ENCODE results near the gene FBXO47.
"Not testable (repeated sequence)": the region's sequence is repeated elsewhere in the genome, so short reads cannot be mapped to it uniquely, and the experiment has no call there.

FBXO47 gene

GRCh38 chr17:38922538-38923297 is 44.5 kb downstream of the FBXO47 start:
- DNase-seq (ENCODE audit: low read depth): no peak

- DNase-seq (ENCODE audit: low read depth): no peak
Measured at GRCh38 chr17:38921756-38922411, 45.3 kb downstream of the FBXO47 start.

DNA sequence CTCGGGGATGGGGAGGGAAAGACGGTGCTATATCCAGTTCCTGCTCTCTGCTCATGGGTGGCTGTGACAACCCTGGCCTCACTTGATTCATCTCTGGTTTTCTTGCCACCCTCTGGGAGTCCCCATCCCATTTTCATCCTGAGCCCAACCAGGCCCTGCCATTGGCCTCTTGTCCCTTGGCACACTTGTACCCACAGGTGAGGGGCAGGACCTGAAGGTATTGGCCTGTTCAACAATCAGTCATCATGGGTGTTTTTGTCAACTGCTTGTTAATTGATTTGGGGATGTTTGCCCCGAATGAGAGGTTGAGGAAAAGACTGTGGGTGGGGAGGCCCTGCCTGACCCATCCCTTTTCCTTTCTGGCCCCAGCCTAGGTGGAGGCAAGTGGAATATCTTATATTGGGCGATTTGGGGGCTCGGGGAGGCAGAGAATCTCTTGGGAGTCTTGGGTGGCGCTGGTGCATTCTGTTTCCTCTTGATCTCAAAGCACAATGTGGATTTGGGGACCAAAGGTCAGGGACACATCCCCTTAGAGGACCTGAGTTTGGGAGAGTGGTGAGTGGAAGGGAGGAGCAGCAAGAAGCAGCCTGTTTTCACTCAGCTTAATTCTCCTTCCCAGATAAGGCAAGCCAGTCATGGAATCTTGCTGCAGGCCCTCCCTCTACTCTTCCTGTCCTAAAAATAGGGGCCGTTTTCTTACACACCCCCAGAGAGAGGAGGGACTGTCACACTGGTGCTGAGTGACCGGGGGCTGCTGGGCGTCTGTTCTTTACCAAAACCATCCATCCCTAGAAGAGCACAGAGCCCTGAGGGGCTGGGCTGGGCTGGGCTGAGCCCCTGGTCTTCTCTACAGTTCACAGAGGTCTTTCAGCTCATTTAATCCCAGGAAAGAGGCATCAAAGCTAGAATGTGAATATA is 46.6 kb downstream of the FBXO47 start:
- DNase-seq (ENCODE audit: low read depth): no peak

- DNase-seq (ENCODE audit: low read depth): no peak
Measured at GRCh38 chr17:38919316-38920078, 47.7 kb downstream of the FBXO47 start.

DNA sequence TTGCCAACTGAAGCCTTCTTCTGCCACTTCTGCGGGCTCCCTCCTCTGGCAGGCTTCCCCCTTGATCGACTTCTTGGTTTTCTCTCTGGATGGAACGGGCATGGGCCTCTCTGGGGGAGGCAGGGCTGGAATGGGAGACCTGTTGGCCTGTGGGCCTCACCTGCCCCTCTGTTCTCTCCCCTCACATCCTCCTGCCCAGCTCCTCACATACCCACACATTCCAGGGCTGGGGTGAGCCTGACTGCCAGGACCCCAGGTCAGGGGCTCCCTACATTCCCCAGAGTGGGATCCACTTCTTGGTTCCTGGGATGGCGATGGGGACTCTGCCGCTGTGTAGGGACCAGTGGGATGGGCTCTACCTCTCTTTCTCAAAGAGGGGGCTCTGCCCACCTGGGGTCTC is 48.3 kb downstream of the FBXO47 start:
- DNase-seq (ENCODE audit: low read depth): no peak

DNA sequence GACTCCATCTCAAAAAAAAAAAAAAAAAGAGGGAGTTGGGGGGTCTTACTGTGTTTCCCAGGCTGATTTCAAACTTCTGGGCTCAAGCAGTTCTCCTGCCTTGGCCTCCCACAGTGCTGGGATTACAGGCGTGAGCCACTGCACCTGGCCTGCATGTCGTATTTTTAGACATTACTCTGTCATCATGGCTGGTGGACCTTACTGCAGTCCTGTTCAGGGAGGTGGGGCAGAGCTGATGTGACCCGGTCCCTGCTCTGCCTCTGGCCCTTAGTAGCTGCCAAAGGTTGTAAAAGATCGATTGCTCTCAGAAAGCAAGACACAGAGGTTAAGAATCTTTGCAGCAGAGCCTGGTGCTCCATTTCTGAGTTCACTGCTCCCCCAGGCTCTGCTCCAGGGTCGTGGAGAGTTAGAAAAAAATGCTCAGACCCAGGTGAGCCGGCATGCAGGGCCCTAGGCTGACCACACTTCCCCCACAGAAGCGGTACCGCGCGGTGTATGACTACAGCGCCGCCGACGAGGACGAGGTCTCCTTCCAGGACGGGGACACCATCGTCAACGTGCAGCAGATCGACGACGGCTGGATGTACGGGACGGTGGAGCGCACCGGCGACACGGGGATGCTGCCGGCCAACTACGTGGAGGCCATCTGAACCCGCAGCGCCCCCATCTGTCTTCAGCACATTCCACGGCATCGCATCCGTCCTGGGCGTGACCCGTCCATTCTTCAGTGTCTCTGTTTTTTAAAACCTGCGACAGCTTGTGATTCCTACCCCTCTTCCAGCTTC is 48.9 kb downstream of the FBXO47 start:
- DNase-seq (ENCODE audit: low read depth): no peak

GRCh38 chr17:38917259-38917658 is 49.9 kb downstream of the FBXO47 start:
- no peak for DNase-seq (ENCODE audit: low read depth)

DNA sequence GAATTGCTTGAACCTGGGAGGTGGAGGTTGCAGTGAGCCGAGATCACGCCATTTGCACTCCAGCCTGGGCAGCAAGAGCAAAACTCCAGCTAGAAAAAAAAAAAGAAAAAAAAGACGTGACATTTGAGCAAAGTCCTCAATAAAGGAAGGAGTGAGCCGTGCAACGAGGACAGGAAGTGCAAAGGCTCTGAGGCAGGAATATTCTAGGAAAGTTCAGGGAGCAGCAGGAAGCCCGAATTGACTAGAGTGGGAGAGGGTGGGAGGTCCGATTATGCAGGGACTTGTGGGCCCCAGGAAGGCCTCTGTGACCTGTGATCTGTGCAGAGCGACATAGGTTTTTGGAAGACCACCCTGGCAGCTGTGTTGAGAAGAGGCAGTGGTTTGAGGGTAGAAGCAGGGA is 50.4 kb downstream of the FBXO47 start:
- no peak for DNase-seq (ENCODE audit: low read depth)

DNA sequence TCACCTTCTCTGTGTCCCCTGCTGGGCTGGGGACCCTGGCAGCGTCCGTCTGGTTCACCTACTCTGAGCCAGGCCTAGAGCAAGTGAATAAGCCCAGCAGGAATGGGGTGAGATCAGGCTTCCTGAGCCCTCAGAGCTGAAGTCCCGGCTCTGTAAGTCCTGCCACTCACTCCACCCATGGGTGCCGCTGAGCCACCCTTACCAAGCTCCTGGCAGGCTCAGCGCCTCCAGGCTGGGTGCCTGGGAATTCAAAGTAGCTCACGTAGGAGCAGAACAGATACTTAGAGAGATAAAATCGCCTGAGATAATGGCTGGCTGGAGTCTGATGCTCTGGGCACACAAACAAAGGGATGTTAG is 51.6 kb downstream of the FBXO47 start:
- DNase-seq (ENCODE audit: low read depth): no peak

DNA sequence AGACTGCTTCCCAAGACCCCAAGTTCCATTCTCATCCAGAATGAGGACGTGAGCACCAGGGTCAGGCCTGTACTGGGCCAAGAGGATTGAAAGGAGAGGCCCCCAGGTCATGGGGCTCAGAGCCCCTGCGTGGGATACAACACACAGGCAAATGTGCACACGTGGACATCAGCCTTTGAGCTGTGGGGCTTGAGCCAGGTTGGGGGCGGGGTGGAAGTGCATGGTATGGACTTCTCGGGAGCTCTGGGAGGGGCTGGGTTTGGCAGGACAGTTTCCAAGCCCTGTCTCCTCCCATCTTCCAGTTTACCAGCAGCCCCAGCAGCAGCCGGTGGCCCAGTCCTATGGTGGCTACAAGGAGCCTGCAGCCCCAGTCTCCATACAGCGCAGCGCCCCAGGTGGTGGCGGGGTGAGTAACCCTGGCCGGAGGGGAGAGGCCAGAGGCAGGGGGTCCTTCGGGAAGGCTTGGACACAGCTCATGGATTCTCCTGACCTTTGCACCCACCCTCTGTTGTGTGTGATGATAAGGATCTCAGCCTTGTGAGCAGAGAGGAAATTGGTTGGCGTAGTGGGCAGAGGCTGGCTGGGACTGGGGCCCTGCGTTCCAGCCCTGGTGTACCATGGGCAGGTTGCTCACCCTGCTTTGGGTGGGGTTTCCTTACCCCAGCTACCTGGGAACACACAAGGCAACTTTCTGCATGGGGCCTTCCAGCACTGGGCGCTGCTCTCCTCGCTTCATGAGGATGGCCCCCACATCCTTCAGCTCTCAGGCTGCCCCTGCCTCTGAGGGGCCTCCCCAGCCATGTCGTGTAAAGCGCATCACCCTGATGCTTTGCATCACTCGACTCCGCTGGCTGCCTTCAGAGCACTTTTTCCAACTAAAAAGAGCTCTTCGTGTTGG is 52.2 kb downstream of the FBXO47 start:
- DNase-seq (ENCODE audit: low read depth): no peak

GRCh38 chr17:38912221-38912813 is 54.9 kb downstream of the FBXO47 start:
- no peak for DNase-seq (ENCODE audit: low read depth)

- not testable (repeated sequence) for DNase-seq (ENCODE audit: low read depth)
Measured at GRCh38 chr17:38911731-38912081, 55.5 kb downstream of the FBXO47 start.

DNA sequence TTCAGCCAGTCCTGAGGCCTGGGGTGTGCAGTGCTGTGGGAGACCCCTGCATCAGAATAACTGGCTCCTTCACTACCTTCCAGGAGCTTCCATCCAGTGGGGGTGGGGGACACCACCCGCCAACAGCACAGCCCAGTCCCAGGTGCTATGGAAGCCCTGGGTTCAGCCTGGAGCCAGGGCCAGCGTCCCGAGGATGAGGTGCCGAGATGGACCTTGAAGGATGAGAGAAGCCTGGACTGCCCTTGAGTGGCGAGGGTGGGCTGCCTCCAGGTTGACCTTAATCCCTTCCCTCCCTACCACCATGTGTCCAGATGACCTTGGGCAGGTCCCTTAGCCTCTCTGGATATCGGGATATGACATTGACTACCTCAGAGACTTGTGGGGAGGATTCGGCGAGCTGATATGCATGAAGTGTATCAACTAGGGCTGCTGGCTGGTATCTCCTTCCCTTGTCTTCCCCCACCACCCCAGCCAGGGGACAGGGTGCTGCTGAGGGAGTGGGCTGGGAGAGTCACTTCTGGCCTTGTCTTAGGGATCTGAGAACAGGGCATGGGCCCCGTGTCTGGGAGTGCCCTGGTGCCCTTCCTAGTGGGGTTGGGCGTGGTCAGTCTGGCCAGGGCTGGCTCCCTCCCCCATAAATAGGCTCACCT is 56.0 kb downstream of the FBXO47 start:
- no peak for DNase-seq (ENCODE audit: low read depth)

GRCh38 chr17:38910325-38910724 is 56.9 kb downstream of the FBXO47 start:
- DNase-seq (ENCODE audit: low read depth): no peak

DNA sequence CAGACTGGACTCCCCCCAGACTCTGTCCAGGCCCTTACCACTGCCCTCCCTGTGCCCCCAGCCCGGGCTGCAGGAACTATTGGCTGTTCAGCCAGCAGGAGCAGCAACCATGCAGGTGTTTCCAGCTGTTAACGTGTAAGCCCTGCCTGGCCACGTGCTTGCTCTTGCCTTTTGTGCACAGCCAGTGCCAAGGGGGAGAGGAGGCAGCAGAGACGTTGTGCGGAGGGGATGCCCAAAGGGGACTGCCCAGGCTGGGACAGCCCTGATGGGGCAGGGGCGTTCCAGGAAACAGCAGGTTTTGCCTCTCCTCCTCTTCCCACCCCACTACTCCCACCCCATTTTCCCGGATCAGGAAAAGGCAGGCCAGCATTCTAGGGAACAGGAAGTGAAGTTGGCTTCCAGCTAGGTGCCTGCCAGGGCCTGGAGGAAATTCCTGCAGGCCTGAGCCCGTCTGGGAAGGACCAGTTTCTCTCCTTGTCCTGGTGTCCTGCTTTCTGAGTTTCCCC is 58.5 kb downstream of the FBXO47 start:
- no peak for DNase-seq (ENCODE audit: low read depth)

DNA sequence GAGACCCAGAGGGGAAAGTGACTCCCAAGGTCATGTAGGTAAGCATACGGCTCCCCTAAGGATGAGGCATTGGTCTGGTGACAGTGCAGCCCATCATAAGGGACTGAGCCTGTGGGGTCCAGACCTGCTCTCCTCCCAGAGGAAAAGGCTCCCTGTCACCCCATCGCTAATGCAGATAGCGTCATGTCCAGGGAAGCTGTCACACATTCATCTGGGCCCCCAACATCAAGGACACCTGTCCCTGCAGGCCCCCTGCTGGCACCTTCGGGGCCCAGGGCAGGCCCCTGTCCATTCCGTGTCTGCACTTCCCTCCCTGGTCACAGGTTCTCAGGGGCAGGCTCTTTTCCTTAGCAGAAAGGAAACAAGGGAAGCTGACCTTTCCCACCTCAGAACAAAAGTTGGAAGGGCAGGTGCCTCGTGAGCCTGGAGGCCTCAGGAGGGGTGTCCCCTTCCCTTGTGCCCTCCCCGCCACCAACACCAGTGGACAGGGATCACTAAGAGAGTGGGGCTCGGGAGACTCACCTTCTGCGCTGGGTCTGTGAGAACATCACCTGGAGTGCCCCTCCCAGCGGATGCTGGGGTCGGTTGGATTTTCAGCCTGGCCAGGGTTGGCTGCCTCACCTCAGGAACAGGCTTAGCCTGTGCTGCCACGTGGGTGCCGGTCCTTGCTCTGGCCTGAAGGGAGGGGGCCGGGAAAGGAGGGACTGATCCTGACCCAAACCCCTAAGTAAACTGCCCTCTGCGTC is 59.1 kb downstream of the FBXO47 start:
- no peak for DNase-seq (ENCODE audit: low read depth)

- no peak for DNase-seq (ENCODE audit: low read depth)
Measured at GRCh38 chr17:38906460-38907228, 60.6 kb downstream of the FBXO47 start.

DNA sequence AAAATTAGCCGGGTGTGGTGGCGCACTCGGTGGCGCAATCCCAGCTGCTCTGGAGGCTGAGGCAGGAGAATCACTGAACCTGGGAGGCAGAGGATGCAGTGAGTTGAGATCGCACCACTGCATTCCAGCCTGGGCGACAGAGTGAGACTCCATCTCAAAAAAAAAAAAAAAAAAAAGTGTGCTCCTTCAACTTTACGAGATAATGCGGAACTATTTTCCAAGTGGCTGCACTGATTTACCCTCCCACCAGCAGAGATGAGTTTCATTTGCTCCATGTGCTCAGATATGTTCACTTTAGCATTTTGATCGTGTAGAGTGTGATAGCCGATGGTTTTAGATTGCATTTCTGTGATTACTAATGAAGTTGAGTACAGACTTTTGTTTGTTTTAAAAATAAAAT is 61.8 kb downstream of the FBXO47 start:
- DNase-seq (ENCODE audit: low read depth): no peak

All from HS-27A (cell line).